Measurements from ENCODE around the gene ALG2.

Gene ALG2, protein sequence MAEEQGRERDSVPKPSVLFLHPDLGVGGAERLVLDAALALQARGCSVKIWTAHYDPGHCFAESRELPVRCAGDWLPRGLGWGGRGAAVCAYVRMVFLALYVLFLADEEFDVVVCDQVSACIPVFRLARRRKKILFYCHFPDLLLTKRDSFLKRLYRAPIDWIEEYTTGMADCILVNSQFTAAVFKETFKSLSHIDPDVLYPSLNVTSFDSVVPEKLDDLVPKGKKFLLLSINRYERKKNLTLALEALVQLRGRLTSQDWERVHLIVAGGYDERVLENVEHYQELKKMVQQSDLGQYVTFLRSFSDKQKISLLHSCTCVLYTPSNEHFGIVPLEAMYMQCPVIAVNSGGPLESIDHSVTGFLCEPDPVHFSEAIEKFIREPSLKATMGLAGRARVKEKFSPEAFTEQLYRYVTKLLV

DNA sequence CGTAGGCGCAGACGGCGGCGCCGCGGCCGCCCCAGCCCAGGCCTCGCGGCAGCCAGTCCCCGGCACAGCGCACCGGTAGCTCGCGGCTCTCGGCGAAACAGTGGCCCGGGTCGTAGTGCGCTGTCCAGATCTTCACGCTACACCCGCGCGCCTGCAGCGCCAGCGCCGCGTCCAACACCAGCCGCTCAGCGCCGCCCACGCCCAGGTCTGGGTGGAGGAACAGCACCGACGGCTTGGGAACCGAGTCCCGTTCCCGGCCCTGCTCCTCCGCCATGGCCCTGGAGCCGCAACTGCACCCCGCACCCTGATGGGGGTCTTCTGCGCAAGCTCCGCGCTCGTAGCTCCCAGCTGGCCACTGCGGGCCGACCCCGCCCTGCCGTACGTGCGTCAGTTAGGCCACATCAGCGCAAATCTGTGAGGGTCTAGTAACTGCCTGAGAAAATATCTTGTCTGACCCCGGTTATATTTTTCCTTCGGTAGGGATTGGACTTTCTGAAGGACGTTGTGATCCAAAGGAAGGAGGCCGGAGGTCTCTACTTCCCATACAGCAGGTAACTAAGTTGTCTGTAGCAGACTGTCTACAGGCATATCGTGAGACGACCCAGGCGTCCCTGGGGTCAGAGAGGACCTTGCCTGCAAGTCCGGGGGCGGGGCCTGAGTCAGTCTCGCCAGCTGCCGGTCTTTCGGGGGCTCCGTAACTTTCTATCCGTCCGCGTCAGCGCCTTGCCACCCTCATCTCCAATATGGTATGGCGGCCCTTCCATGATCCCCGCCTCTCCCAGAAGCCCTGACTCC, at the start of gene ALG2, which contains the start of gene SEC61B:
ALG2 (minus strand) TSS at position 322 of the 795 bp plus-strand sequence; CDS start at position 274, 48 bp downstream.
SEC61B (plus strand) TSS at position 662 of the 795 bp plus-strand sequence; CDS start at position 744, 82 bp downstream.
- H3K4me1 Mint-ChIP-seq (ENCODE audit: low read depth): peaks cover 51% of the 10 kb centered on the region
- peaks cover 46% of the 10 kb centered on the region for H3K36me3 Mint-ChIP-seq (ENCODE audit: low read depth)
- H3K27ac Mint-ChIP-seq: peak within 1 kb of the TSS; percentile 99
- H3K9me3 Mint-ChIP-seq: no peaks in the 10 kb centered on the region
- H3K4me3 Mint-ChIP-seq: peak within 1 kb of the TSS; percentile 96
- H3K27me3 Mint-ChIP-seq (ENCODE audit: low read depth): no peaks in the 10 kb centered on the region

DNA sequence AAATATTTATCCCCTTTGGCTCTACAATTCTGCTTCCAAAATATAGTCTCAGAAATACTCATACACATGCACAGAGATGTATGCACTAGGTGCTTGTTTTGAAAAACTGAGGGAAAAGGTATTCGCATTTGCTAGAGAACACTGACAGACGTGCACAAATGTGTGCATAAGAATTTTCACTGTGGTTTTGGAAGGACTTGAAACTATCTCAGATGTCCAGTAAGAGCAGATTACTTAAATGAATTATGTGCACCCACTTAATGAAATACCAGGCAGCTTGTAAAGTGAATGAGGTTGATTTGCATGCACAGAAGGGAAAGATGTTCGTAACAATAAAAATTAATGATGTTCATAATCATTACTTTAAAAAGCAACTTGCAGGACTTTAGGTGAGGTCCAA, 48.7 kb upstream of the ALG2 start:
- H3K36me3 Mint-ChIP-seq (ENCODE audit: low read depth): no peaks in the 10 kb centered on the region
- H3K9me3 Mint-ChIP-seq: no peaks in the 10 kb centered on the region
- H3K4me1 Mint-ChIP-seq (ENCODE audit: low read depth): peaks cover 9% of the 10 kb centered on the region
- peaks cover 8% of the 10 kb centered on the region for H3K27me3 Mint-ChIP-seq (ENCODE audit: low read depth)
- no peak overlapping the region for H3K4me3 Mint-ChIP-seq
- H3K27ac Mint-ChIP-seq: no peak overlapping the region

DNA sequence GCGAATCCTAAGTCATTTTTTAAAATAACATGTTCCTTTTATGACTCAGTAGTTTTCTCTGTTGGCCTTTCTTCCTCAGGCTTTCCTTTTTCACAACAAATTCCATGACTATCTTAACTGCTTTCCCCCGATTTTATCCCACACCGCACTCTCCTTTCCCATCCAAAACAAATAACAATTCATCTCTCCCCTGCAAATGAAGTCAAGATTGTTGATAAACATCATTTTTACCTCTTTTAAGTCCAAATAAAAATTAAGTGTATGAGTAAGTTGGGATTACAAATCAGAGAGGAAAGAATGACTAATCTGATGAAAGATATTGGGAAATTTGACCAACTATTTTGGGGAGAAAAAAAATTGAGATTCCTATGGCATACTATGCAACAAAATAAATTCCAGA, 47.7 kb upstream of the ALG2 start:
- Mint-ChIP-seq H3K27me3 (ENCODE audit: low read depth) (peaks cover 8% of the 10 kb centered on the region), H3K9me3 (no peaks in the 10 kb centered on the region), H3K4me3 (no peak overlapping the region), H3K36me3 (ENCODE audit: low read depth) (no peaks in the 10 kb centered on the region), H3K4me1 (ENCODE audit: low read depth) (peaks cover 9% of the 10 kb centered on the region), H3K27ac (no peak overlapping the region)

DNA sequence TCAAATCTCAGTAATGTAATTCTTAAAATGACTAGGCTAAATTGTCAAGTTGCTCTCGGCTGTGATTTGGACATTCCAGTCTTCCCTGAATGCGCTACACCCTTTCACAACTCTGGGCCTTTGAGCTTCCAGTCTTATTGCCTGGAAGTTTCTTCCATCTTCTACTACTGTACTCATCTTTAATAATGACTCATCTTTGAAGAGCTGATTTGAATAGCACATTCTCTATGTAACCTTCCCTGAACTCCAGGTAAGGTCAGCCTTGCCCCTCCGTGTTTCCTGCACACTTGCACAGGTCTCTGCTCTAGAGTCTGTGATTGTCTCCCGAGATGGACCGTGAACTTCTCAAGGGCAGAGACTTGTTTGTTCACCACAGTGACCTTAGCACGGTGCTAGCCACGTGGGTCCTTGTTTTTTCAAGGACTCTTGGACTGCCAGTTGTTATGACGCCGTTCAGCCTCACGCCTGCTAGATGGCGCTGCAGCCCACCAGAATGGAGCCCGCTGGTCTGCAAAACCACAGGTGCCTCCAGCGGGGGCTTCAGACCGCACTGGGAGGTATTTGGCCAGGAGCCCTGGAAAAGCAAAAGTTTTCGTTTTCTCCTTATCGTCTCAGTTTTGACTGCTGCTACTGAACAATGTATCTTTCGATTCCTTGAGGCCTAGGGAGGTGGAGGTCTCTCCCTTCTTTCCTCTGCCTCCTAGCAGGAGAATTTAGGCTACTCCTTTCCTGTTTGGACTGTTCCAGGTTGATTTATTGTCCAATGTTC, 44.7 kb upstream of the ALG2 start:
- Mint-ChIP-seq H3K9me3 (no peaks in the 10 kb centered on the region), H3K4me1 (ENCODE audit: low read depth) (peaks cover 12% of the 10 kb centered on the region), H3K27me3 (ENCODE audit: low read depth) (peaks cover 8% of the 10 kb centered on the region), H3K4me3 (no peak overlapping the region), H3K27ac (no peak overlapping the region), H3K36me3 (ENCODE audit: low read depth) (no peaks in the 10 kb centered on the region)

DNA sequence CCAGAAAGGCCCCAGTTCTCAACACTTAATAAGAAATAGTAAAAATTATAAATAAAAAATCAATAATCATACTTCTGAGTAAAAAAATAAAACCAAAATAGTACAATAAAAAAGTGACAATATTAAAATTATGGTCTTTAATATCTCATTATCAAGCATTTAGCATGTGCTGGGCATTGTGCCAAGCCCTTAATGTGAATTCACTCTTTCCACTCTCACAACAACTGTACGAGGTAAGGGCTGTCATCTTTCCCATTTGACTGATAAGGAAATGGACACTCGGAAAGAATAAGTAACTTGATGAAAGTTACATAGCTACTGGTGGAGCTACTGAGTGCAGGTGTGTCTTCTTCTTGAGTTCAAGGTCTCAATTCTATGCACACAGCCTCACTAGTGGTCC, 43.9 kb upstream of the ALG2 start:
- Mint-ChIP-seq H3K27ac (no peak overlapping the region), H3K27me3 (ENCODE audit: low read depth) (peaks cover 11% of the 10 kb centered on the region), H3K9me3 (no peaks in the 10 kb centered on the region), H3K36me3 (ENCODE audit: low read depth) (no peaks in the 10 kb centered on the region), H3K4me1 (ENCODE audit: low read depth) (peaks cover 12% of the 10 kb centered on the region), H3K4me3 (no peak overlapping the region)

DNA sequence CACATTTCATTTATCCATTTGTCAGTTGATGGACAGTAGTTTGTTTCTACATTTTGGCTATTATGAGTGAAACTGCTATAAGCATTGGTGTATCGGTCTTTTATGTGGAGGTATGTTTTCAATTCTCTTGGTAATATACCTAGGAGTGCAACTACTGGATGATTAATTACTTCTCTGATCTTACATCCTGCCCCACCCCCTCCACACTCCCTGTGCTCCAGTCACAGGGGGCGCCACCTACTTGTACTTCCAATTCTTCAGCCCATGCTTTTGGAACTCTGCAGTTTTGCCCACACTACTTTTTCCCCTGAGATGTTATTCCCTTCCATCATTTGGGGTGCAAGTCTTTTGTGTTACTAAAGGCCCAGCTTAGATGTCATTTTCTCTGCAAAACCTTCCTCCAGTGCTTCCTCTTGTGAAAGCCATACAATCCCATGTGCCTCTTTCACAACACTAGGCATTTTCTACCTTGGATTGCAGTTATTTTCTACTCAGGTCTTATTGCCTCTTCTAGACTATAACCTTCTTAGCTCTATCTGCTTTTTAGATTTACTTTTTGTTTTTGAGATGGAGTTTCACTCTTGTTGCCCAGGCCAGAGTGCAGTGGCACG, 42.4 kb upstream of the ALG2 start:
- Mint-ChIP-seq H3K27ac (no peak overlapping the region), H3K9me3 (no peaks in the 10 kb centered on the region), H3K4me1 (ENCODE audit: low read depth) (peaks cover 19% of the 10 kb centered on the region), H3K4me3 (no peak overlapping the region), H3K36me3 (ENCODE audit: low read depth) (no peaks in the 10 kb centered on the region), H3K27me3 (ENCODE audit: low read depth) (peaks cover 4% of the 10 kb centered on the region)

DNA sequence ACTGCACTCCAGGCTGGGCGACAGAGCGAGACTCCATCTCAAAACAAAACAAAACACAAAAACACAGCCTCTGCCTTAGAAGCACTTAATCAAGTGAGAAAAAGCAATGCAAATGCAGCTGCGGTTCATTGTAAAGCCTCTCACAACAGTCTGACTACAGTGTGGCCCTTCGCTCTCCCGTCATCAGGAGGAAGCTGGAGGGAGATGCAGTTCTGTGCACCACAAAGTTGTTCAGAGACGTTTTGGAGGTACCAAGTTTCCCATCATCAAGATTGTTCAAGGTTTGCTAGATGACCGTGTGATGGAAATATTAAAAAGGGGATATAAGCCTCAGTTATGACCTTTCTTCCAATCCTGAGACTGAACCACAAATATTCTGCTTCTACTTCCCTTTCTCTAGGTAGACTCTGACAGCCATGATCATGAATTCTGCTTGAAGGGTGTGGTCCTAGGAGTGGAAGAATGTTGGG, 41.2 kb upstream of the ALG2 start:
- Mint-ChIP-seq H3K4me1 (ENCODE audit: low read depth) (peaks cover 19% of the 10 kb centered on the region), H3K4me3 (no peak overlapping the region)

DNA sequence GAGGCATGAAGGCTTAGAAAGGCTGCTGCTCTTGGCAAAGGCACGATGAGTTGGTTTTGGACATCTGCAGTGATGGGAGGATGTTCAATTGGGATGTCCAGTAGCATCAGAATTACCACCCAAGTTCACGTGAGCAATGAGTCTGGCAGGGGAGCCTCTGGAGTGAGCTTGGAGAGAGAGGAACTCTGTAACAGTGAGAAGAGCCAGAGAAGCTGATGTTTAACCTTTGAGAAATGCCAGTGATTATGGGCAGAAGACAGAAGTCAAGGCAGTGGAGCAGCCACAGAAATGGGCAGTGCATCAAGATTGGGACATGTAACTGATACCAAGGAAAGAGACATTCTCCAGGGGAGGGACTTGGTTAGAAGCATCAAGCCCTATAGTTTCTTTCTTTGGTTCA, 40.2 kb upstream of the ALG2 start:
- no peak overlapping the region for H3K27ac Mint-ChIP-seq
- no peaks in the 10 kb centered on the region for H3K9me3 Mint-ChIP-seq
- peaks cover 18% of the 10 kb centered on the region for H3K4me1 Mint-ChIP-seq (ENCODE audit: low read depth)
- H3K4me3 Mint-ChIP-seq: no peak overlapping the region
- peaks cover 4% of the 10 kb centered on the region for H3K27me3 Mint-ChIP-seq (ENCODE audit: low read depth)
- H3K36me3 Mint-ChIP-seq (ENCODE audit: low read depth): no peaks in the 10 kb centered on the region

More for the DNA sequence above, 41.2 kb upstream of the ALG2 start:
- Mint-ChIP-seq H3K27ac (no peak overlapping the region), H3K36me3 (ENCODE audit: low read depth) (no peaks in the 10 kb centered on the region), H3K27me3 (ENCODE audit: low read depth) (peaks cover 4% of the 10 kb centered on the region), H3K9me3 (no peaks in the 10 kb centered on the region)

DNA sequence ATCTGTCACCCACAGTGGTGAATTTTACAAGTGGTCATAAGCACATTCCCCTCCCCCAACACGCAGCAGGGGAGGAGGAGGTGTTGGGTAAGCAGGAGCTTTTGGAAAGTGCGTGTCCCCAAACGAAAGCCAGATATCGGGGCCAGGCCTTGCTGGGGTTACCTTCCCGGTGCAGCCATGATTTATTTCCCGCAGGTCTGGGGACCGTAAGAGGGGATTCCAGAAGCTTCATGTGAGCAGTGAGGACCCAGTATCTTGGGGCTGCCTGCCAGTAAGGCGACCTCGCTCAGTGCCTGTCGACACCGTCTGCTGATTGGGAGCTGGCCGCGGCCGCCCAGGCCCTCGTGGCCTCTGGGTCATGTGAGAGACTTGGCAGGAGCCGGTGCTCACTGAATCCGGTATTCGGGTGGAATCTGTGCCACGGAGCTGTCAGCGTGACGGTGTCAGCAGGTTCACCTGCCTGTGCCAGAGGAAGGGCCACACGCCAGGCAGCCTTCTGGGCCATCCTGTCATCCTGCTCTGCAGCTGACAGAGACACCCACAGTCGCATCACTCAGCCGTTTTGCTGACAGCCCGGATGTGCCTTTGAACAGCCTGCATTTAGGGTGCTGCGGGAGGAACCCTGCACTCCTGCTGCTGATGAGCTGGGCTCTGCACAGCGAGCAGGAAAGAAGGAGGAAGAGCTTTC, 37.6 kb upstream of the ALG2 start:
- peaks cover 17% of the 10 kb centered on the region for H3K4me1 Mint-ChIP-seq (ENCODE audit: low read depth)
- peaks cover 7% of the 10 kb centered on the region for H3K27me3 Mint-ChIP-seq (ENCODE audit: low read depth)
- no peaks in the 10 kb centered on the region for H3K9me3 Mint-ChIP-seq
- H3K27ac Mint-ChIP-seq: peak overlapping the region; percentile 89
- peak overlapping the region; percentile 55 for H3K4me3 Mint-ChIP-seq
- no peaks in the 10 kb centered on the region for H3K36me3 Mint-ChIP-seq (ENCODE audit: low read depth)

DNA sequence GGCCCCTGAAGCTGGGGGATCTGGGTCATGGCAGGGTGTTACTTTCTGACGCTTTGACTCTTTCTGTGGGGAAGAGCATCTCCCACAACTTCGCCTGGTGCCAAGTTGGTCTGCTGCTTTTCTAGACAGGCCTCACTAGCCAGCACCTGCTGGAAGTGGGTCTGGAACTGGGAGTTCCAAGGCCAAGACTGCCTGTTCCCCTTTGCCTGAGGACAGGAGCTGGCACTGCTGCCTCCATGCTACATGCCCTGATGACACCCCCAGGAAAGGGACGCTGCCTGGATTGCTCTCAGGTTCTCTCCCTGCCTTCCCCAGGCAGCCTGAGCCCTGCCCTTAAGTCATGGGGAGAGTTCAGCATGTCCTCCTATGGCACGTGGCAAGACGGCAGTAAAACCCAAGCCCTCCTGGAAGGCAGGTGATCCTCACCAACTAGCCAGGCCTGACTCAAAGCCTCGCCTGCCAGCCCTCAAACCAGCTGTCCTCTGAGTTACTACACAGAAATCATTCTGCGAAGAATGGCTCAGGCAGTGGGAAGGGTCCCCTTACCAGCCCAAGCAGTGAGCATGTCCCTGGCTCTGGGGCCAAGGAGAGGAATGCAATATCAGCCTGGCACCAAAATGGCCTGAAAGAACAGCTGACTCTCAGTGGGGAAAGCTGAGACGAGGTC, 36.1 kb upstream of the ALG2 start:
- Mint-ChIP-seq H3K27me3 (ENCODE audit: low read depth) (peaks cover 7% of the 10 kb centered on the region), H3K9me3 (no peaks in the 10 kb centered on the region), H3K27ac (no peak overlapping the region)

DNA sequence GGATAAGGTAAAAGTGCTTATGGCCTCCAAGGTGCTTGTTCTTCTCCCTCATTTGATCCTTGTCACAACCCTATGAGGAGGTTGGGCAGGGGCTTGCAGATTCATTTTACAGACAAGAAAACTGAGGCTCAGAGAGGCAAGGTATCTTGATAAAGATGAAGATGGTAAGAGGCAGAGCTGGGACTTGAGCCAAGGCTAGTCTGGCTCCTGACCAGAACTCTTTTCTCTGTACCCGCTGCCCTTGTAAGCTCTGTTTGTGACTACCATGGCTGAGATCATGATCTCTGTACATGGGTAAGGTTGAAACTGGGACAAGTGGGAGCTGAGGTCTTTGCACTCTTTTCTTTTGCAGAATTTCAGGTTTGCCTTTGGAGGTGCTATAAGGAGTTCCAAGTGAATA, 33.9 kb upstream of the ALG2 start:
- Mint-ChIP-seq H3K4me1 (ENCODE audit: low read depth) (peaks cover 29% of the 10 kb centered on the region), H3K4me3 (no peak overlapping the region), H3K36me3 (ENCODE audit: low read depth) (no peaks in the 10 kb centered on the region), H3K27ac (no peak overlapping the region), H3K27me3 (ENCODE audit: low read depth) (peaks cover 3% of the 10 kb centered on the region), H3K9me3 (no peaks in the 10 kb centered on the region)

More for the DNA sequence above, 36.1 kb upstream of the ALG2 start:
- Mint-ChIP-seq H3K36me3 (ENCODE audit: low read depth) (no peaks in the 10 kb centered on the region), H3K4me3 (no peak overlapping the region), H3K4me1 (ENCODE audit: low read depth) (peaks cover 27% of the 10 kb centered on the region)

DNA sequence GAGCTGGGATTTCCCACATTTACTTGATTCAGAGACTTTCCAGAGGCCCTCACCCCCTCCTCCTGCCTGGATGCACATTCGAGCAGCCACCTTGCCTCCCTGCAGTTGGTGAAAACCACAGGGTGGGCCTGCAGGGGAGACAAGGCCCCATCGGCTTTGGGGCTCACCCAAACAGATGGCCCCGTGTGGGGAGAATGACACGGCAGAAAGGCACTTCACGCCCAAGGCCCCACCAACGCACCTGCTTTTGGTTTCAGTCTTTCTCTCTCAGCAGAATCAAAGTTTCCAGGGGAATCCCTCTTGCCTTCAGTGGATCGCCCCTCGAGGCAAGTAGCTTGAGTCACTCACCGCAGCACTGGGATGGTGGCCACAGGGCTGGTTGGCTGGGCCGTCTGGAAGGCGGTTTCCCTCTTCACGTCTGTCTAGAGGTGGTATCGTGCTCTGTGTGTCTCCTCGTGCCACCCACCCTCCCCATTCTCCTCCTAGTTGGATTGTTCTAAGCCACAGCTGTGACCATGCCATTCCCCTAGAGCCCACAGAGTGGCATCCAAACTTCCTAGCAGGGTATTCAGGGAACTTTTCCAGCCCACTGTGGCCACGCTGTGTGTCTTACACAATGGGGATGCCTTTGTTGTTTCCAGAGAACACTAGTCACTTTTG, 32.2 kb upstream of the ALG2 start:
- Mint-ChIP-seq H3K27ac (peak overlapping the region; percentile 96), H3K27me3 (ENCODE audit: low read depth) (peaks cover 3% of the 10 kb centered on the region), H3K4me3 (peak overlapping the region; percentile 66), H3K9me3 (no peaks in the 10 kb centered on the region), H3K4me1 (ENCODE audit: low read depth) (peaks cover 25% of the 10 kb centered on the region), H3K36me3 (ENCODE audit: low read depth) (no peaks in the 10 kb centered on the region)

DNA sequence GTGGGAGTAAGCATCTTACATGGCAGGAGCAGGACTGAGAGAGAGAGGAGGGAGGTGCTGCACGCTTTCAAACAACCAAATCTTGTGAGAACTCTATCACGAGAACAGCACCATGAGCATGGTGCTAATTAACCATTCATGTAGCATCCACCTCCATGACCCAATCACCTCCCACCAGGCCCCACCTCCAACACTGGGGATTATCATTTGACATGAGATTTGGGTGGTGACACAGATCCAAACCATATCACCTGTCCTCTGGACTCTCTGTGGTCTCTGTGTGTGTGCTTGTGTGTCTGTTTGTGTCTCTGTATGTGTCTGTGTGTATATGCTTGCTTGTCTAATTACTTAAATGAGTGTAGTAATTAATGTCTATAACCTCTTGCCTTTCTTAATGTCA, 31.4 kb upstream of the ALG2 start:
- Mint-ChIP-seq H3K36me3 (ENCODE audit: low read depth) (peaks cover 2% of the 10 kb centered on the region), H3K27ac (peak overlapping the region; percentile 96), H3K9me3 (no peaks in the 10 kb centered on the region), H3K4me3 (peak overlapping the region; percentile 50), H3K4me1 (ENCODE audit: low read depth) (peaks cover 25% of the 10 kb centered on the region), H3K27me3 (ENCODE audit: low read depth) (peaks cover 3% of the 10 kb centered on the region)

Measured in T-helper 1 cell treated with Interleukin-12 subunit alpha and Interleukin-12 subunit beta and Interleukin-4 antibody, amounts not matched to agents 30 μg/mL and 1 μg/mL, for 36 hours (primary cell).